HT1080 (cell line): ENCODE measurements around the gene DOC2B. TPM values are rescaled to one million over a fixed set of nuclear protein-coding genes. Genes with fewer than 3 reads are reported as not detected.

ENCODE experiments used
- total RNA-seq: library from RNA; depleted of rRNA; stranded (reverse); fragments of >200 nt; shearing (Covaris generic); gene quantifications from 2 replicates; pipeline ENCODE4 v1.2.3, GENCODE V29; 2014; rRNA removed

Gene DOC2B
- total RNA-seq, 1 experiment from 2014 or later: not detected

Other genes starting within 250 kb of the DOC2B start
- not detected in 2 replicates for gene SCGB1C2, start 44.1 kb downstream of the DOC2B start, total RNA-seq
- 2.2 and 3.8 TPM in 2 replicates for gene RPH3AL, start 171.2 kb upstream of the DOC2B start, total RNA-seq